NCI-H345 (cell line): ENCODE data around the gene TYW1.
A peak's percentile ranks its signal among the peaks of the same experiment; 100 is the strongest.
"Not testable (repeated sequence)": the region's sequence is repeated elsewhere in the genome, so short reads cannot be mapped to it uniquely, and the experiment has no call there.

Experiments
- DNase-seq: peaks from one replicate; lab custom pipeline; 2025; lab: John Stamatoyannopoulos, UW

TYW1 gene

DNA sequence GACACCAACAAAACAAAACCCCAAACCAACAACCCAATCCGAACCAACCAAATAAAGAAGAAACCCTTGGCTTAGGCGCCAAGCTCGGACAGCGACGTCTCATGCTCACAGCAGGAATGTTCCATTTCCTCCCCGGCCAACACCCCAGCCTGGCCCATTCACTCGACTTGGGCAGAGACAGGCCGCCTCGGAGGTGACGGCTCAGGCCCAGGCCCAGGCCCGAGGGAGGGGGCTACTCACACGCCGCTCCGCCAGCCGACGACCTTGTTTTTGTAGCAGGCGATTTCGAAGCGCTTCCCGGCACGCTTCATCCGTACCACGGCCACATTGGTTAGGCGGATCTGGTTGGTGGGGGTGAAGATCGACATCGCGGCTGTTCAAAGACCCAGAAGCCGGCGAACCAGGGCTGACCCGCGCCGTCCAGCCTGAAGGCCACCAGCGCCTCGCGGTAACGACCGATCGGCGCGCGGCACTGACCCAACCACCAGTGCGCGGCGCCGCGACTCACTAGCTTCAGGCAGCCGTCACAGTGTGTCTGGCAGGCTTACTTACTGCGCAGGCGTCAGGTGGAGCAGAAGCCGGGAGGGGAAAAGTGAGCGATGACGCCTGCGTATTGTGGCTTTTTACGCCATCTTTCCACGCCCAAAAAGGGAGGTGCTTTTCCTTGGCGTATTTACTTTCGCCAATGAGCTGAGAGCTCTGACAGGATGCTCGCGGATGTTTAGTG lies 1.4 kb upstream of the TYW1 start, which contains the start of gene SBDS:
Gene SBDS (minus strand): TSS at position 537 of the 727 bp plus-strand sequence. CDS start 169 bp downstream, at position 368.
- peak; percentile 98 for DNase-seq

GRCh38 chr7:67000601-67001258 lies 4.1 kb downstream of the TYW1 start:
- peak; percentile 18 for DNase-seq

DNA sequence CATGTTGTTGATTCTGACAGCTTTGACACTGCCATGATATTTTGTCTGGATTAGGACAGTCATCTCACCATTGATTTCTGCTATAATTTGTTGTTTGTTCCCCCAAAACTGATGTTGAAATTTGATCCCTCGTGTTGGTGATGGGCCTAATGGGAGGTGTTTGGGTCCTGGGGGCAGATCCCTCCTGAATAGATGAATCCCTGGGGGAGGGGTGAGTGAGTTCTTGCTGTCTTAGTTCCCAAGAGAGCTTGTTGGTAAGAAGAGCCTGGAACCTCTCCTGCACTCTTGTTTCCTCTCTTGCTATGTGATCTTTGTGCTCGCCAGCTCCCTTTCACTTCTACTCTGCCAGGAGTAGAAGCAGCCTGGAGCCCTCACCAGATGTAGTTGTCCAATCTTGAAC lies 7.5 kb downstream of the TYW1 start:
- not testable (repeated sequence) for DNase-seq

- no peak for DNase-seq
Observed at GRCh38 chr7:67006965-67007364, 10.3 kb downstream of the TYW1 start.

- DNase-seq: no peak
Observed at GRCh38 chr7:67008260-67008659, 11.6 kb downstream of the TYW1 start.

DNA sequence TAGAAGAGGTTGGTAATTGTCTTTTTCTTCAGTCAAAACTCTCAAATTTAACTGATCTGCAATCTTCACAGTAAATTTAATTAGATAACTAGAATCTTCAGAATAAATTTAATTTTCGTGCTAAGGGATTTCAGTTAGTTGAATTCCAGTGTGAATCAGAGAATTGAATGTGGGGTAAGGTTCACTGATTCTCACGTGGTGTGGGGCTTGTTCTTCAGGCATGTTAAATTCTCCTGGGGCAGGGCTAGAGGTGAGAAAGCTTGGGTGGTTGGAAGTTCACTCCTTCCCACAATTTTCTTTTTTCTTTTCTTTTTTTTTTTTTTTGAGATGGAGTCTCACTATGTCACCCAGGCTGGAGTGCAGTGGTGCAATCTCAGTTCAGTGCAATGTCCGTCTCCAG lies 13.0 kb downstream of the TYW1 start:
- DNase-seq: not testable (repeated sequence)

- DNase-seq: not testable (repeated sequence)
Observed at GRCh38 chr7:67014076-67014622, 17.5 kb downstream of the TYW1 start.

DNA sequence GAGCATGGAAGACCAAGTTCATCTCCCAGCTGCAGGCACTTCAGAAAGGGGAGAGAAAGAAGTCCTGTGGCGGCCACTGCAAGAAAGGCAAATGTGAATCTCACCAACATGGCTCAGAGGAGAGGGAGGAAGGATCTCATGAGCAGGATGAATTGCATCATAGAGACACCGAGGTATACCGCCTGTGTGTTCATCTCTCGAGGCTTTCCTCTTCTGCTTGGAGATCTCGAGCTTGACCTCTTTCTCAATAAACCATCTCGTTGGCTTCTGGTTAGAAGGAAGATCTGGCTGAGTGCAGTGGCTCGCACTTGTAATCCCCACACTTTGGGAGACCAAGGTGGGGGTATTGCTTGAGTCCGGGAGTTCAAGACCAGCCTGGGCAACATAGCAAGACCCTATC lies 21.3 kb downstream of the TYW1 start:
- DNase-seq: not testable (repeated sequence)

DNA sequence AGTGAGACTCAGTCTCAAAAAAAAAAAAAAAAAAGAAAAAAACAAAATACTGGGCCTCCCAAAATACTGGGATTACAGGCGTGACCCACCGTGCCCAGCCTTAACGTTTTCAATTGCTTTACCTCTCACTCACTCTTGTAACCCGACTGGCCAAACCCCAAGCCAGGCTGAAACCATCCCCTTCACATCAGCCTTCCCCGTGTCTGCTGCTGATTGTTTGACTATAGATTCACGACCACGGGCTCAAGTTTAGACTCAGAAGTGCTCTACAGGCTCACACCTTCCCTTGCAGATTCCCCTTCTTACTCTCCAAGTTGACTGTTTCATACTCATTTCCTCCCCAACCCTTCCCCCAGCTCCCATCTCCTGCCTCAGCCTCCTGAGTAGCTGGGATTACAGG lies 22.3 kb downstream of the TYW1 start:
- DNase-seq: no peak

DNA sequence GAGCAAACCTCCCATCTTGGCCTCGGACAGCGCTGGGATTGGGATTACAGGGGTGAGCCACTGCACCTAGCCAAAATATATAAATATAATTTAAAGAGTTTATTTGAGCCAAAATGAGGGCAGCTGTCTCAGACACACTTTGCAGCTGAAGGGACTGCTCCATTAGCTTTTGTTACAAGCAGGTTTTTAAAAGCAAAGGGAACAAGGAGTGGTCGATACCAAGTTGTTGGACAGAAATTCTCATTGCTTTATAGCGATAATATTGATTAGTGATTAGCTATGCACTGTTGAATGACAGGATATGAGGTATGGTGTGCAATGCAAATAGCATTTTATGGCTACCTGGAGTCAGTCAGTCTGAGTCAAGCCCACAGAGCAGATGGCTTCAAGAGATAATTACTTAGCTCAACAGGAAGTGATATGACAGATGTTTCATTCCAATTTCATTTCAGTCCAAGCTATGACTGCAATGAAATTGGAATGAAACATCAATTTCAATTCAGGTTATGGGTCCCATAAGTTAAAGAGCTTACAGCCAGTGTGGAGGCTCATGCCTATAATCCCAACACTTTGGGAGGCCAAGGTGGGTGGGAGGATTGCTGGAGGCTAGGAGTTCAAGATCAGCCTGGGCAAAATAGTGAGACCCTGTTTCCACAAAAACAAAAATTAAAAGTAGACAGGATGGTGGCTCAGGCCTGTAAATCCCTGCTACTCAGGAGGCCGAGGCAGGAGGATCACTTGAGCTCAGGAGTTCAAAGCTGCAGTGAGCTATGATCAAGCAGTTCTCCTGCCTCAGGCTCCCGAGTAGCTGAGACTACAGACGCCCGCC lies 23.1 kb downstream of the TYW1 start:
- no peak for DNase-seq

DNA sequence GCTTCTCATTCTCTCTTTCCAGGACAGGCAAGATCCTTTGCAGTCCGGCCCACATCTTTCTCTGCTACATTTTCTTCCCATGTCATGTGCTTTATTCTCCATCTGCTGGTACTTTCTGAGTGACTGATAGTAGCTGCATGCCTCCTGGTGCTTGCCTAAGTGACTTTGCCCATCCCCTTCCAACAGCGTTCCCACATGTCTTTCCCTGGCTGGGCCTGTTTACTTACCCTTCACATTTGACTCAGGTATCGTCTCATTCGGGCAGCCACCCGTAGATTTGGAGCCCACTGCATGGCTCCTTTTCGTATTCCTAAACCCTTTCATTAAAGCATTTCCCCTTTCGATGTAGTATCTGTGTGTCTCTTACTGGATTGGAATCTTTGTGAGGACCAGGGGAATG lies 24.6 kb downstream of the TYW1 start:
- DNase-seq: no peak

GRCh38 chr7:67022511-67022910 lies 25.9 kb downstream of the TYW1 start:
- no peak for DNase-seq

- not testable (repeated sequence) for DNase-seq
Observed at GRCh38 chr7:67025459-67025858, 28.8 kb downstream of the TYW1 start.

- DNase-seq: not testable (repeated sequence)
Observed at GRCh38 chr7:67031685-67032084, 35.1 kb downstream of the TYW1 start.

GRCh38 chr7:67033251-67033650 lies 36.6 kb downstream of the TYW1 start:
- DNase-seq: no peak

DNA sequence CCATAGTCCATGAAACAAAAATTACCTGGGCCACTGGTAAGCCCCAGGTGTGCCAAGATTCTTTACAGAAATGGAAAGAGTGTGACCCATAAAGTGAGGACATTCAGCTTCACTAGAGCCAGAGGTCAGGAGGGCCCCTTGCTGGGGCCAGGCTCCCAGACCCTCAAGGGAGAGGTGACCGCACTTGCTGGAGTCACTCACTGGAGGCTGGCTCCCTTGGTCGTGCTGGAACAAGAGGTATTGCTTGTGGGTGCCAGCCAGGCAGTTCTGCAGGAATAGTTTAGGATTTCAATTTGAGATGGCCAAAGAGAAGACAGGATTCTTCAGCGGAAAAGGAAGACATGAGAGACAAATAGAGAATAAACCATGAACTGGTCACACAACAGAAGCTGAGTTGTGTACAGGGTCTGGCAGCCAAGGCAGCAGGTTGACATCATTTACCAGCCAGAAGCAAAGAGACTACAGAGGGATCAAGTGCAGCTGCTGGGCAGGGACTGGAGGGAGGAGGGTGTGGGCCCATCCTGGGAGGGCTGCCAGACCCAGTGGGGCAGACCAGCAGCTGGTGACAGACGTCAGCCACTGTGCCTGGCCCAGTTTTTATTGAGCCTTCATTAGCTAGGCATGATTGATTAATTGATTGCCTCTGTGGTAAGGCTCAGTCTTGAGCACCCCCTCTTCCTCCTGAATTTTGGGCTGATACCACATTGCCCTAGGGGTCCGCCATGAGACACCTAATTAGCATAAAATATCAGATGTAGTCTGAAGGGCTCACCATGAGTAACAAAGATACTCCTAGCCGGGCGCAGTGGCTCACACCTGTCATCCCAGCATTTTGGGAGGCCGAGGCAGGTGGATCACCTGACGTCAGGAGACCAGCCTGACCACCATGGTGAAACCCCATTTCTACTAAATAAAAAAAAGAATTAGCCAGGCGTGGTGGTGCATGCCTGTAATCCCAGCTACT lies 40.1 kb downstream of the TYW1 start:
- peak; percentile 24 for DNase-seq

- not testable (repeated sequence) for DNase-seq
Observed at GRCh38 chr7:67040832-67041231, 44.2 kb downstream of the TYW1 start.

DNA sequence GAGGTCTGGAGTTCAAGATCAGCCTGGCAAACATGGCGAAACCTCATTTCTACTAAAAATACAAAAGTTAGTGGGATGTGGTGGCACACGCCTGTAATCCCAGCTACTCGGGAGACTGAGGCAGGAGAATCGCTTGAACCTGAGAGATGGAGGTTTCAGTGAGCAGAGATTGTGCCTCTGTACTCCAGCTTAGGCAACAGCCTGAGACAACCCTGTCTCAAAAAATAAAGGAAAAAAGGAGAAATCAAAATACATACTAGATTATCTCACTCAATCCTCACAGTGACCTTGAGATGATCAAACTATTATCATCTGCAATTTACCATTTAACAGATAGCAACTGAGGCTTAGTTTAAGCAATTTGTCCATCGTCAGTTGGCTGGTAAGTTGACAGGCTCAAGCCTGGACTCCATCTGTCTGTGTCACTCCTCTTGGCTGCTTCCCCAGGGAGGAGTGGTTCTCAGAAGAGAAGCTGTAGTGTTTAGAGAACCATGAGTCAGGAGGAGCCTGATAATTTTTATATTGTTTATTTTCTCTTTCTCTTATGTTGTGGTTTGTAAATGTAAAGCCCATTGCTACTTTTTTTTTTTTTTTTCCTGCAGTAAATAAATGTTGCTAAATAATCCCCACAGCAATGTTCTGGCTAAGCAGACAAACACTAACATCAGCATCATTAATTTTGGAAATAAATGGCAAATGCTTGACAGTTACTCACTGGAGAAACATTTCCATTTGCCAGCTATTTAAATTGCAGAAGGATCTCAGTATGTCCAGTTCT lies 46.3 kb downstream of the TYW1 start:
- peak; percentile 0 for DNase-seq

DNA sequence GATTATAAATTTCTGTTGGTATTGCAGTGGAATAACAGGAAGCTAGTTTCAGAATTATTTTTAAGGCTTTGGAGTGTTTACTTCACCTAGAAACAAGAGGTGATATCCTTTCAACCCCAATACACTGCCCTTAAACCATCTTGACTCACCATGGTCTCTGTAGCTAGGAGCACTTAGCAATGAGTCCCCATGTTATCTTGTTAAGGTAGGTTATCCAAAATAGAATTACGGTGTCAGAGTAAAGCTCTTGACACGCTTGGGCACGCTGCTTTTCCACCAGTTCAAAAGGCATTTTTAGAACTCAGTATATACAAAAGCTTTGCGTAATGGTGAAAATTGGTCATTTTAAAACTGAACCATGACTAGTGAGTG lies 46.9 kb downstream of the TYW1 start:
- DNase-seq: not testable (repeated sequence)

GRCh38 chr7:67045496-67045995 lies 48.9 kb downstream of the TYW1 start:
- DNase-seq: no peak
